Loucy (cell line): Measurements from ENCODE around the gene TSC22D4.

Experiments
- CTCF ChIP-seq: fragments of 200-600 bp; sonication (generic); conservative IDR thresholded peaks from 2 replicates; pipeline ENCODE4 v1.5.1; 2014; ENCODE audit warnings: mild to moderate bottlenecking, antibody characterized with exemption, low read length
- EZH2phosphoT487 ChIP-seq: fragments of 200-600 bp; IDR thresholded peaks from 2 replicates; pipeline ENCODE4 v1.6.1; 2018; ENCODE audit warnings: antibody characterized with exemption, mild to moderate bottlenecking, moderate library complexity, borderline replicate concordance

- TF ChIP-seq CTCF (no peak), EZH2phosphoT487 (no peak)
Measured at GRCh38 chr7:100434297-100435144, 44.5 kb downstream of the TSC22D4 start.
